H9 (cell line): Measurements from ENCODE around the gene DCHS1. TPM values are rescaled to one million over a fixed set of nuclear protein-coding genes. Genes with fewer than 3 reads are reported as not detected.

ENCODE experiments used
- DNase-seq: peaks from one replicate; pipeline ENCODE4 v3.0.0-alpha.2; 2017
- H2AFZ ChIP-seq: one replicate; pipeline ENCODE4 v1.6.1; 2013; ENCODE audit warnings: mild to moderate bottlenecking, low read length, control low read depth, moderate library complexity
- H2AK5ac ChIP-seq: 2 replicates; pipeline ENCODE4 v1.6.1; 2013; ENCODE audit warnings: low read length, control low read depth, mixed read lengths; ENCODE audit not compliant: insufficient read length
- H2BK120ac ChIP-seq: one replicate; pipeline ENCODE4 v1.6.1; 2013; ENCODE audit warnings: low read depth, mild to moderate bottlenecking, low read length, control low read depth, inconsistent platforms; ENCODE audit not compliant: poor library complexity, severe bottlenecking
- H2BK12ac ChIP-seq: 2 replicates; pipeline ENCODE4 v1.6.1; 2013; ENCODE audit warnings: low read length, control low read depth, mixed read lengths, low read depth; ENCODE audit not compliant: insufficient read length
- H2BK15ac ChIP-seq: 2 replicates; pipeline ENCODE4 v1.6.1; 2013; ENCODE audit warnings: low read depth, low read length, control low read depth
- H2BK20ac ChIP-seq: one replicate; pipeline ENCODE4 v1.6.1; 2013; ENCODE audit warnings: low read depth, mild to moderate bottlenecking, low read length, control low read depth, inconsistent platforms; ENCODE audit not compliant: poor library complexity, severe bottlenecking
- H2BK5ac ChIP-seq: 2 replicates; pipeline ENCODE4 v1.6.1; 2013; ENCODE audit warnings: low read length, control low read depth, mixed read lengths; ENCODE audit not compliant: insufficient read length
- H3K14ac ChIP-seq: 2 replicates; pipeline ENCODE4 v1.6.1; 2013; ENCODE audit warnings: low read length, control low read depth; ENCODE audit not compliant: insufficient read depth
- H3K18ac ChIP-seq: 2 replicates; pipeline ENCODE4 v1.6.1; 2013; ENCODE audit warnings: low read depth, mild to moderate bottlenecking, mixed read lengths, low read length, control low read depth; ENCODE audit not compliant: insufficient read length
- H3K23ac ChIP-seq: 2 replicates; pipeline ENCODE4 v1.6.1; 2013; ENCODE audit warnings: low read length, control low read depth, mixed read lengths, low read depth; ENCODE audit not compliant: insufficient read length
- H3K23me2 ChIP-seq: 2 replicates; pipeline ENCODE4 v1.6.1; 2013; ENCODE audit warnings: low read depth, mild to moderate bottlenecking, mixed read lengths, low read length, control low read depth; ENCODE audit not compliant: insufficient read length, poor library complexity, severe bottlenecking
- H3K27ac ChIP-seq: 2 replicates; pipeline ENCODE4 v1.5.1; 2013; ENCODE audit warnings: low read length, control low read depth, mixed read lengths, low read depth; ENCODE audit not compliant: insufficient read length
- H3K27me3 ChIP-seq: 2 replicates; pipeline ENCODE4 v1.6.1; 2013; ENCODE audit warnings: low read length, control low read depth, inconsistent platforms; ENCODE audit not compliant: insufficient read depth
- H3K4ac ChIP-seq: 2 replicates; pipeline ENCODE4 v1.6.1; 2013; ENCODE audit warnings: low read depth, mild to moderate bottlenecking, control low read depth, inconsistent platforms, low read length, moderate library complexity
- H3K4me1 ChIP-seq: 2 replicates; pipeline ENCODE4 v1.6.1; 2013; ENCODE audit warnings: low read length, control low read depth, inconsistent platforms; ENCODE audit not compliant: insufficient read depth
- H3K4me2 ChIP-seq: 2 replicates; pipeline ENCODE4 v1.6.1; 2013; ENCODE audit warnings: low read length, control low read depth, mixed read lengths; ENCODE audit not compliant: insufficient read length, insufficient read depth
- H3K56ac ChIP-seq: 2 replicates; pipeline ENCODE4 v1.6.1; 2013; ENCODE audit warnings: low read depth, mild to moderate bottlenecking, mixed read lengths, low read length, control low read depth; ENCODE audit not compliant: insufficient read length
- H3K79me1 ChIP-seq: 2 replicates; pipeline ENCODE4 v1.6.1; 2013; ENCODE audit warnings: low read depth, mild to moderate bottlenecking, moderate library complexity, low read length, control low read depth, inconsistent platforms; ENCODE audit not compliant: insufficient read depth, poor library complexity, severe bottlenecking
- H3K79me2 ChIP-seq: 2 replicates; pipeline ENCODE4 v1.6.1; 2013; ENCODE audit warnings: low read length, control low read depth, inconsistent platforms; ENCODE audit not compliant: insufficient read depth
- H3K9ac ChIP-seq: 2 replicates; pipeline ENCODE4 v1.6.1; 2013; ENCODE audit warnings: low read length, control low read depth, mixed read lengths; ENCODE audit not compliant: insufficient read length; ENCODE audit errors: extremely low read depth
- H3K9me3 ChIP-seq: one replicate; pipeline ENCODE4 v1.6.1; 2013; ENCODE audit warnings: low read depth, low read length, inconsistent platforms; ENCODE audit not compliant: control insufficient read depth
- H3T11ph ChIP-seq: one replicate; pipeline ENCODE4 v1.6.1; 2013; ENCODE audit warnings: mild to moderate bottlenecking, low read length, control low read depth, inconsistent platforms
- H4K20me1 ChIP-seq: one replicate; pipeline ENCODE4 v1.6.1; 2013; ENCODE audit not compliant: control insufficient read depth, insufficient read length, insufficient read depth
- H4K5ac ChIP-seq: 2 replicates; pipeline ENCODE4 v1.6.1; 2013; ENCODE audit warnings: low read depth, mild to moderate bottlenecking, mixed read lengths, low read length, control low read depth; ENCODE audit not compliant: insufficient read length
- H4K8ac ChIP-seq: replicated peaks from 2 replicates; pipeline ENCODE4 v1.6.1; 2013; ENCODE audit warnings: low read length, control low read depth, mixed read lengths, low read depth; ENCODE audit not compliant: insufficient read length
- H4K91ac ChIP-seq: 2 replicates; pipeline ENCODE4 v1.6.1; 2013; ENCODE audit warnings: low read depth, mild to moderate bottlenecking, moderate library complexity, mixed read lengths, low read length, control low read depth; ENCODE audit not compliant: insufficient read length
- H3K27ac Mint-ChIP-seq, 3 experiments: 2 replicates in 2 of 3; 3 replicates in 1 of 3; pipeline ENCODE4 v1.8.0; 2020 to 2021; ENCODE audit warnings: mixed read lengths in 3 of 3, mild to moderate bottlenecking in 1 of 3, moderate library complexity in 1 of 3
- H3K27me3 Mint-ChIP-seq: 2 replicates; pipeline ENCODE4 v1.8.0; 2021; ENCODE audit warnings: low read depth, mild to moderate bottlenecking, moderate library complexity, mixed read lengths
- H3K36me3 Mint-ChIP-seq, 3 experiments: 2 replicates in 2 of 3; 3 replicates in 1 of 3; pipeline ENCODE4 v1.8.0; 2020 to 2021; ENCODE audit warnings: low read depth in 3 of 3, mixed read lengths in 3 of 3; ENCODE audit not compliant: insufficient read depth in 1 of 3
- H3K4me1 Mint-ChIP-seq, 2 experiments: 2 replicates each; pipeline ENCODE4 v1.8.0; 2020; ENCODE audit warnings: mixed read lengths in 2 of 2
- H3K4me3 Mint-ChIP-seq, 2 experiments: 2 replicates in 1 of 2; 3 replicates in 1 of 2; pipeline ENCODE4 v1.8.0; 2020 to 2021; ENCODE audit warnings: mild to moderate bottlenecking in 2 of 2, mixed read lengths in 2 of 2, moderate library complexity in 1 of 2
- H3K9me3 Mint-ChIP-seq, 2 experiments: 2 replicates in 1 of 2; 3 replicates in 1 of 2; pipeline ENCODE4 v1.8.0; 2020; ENCODE audit warnings: mild to moderate bottlenecking in 2 of 2, mixed read lengths in 2 of 2, moderate library complexity in 1 of 2
- WGBS: extraction: QIAGEN DNeasy Blood & Tissue Kit; methylation state at CpG from one replicate; pipeline ENCODE4 v1.1.7; 2013; ENCODE audit warnings: missing lambda C conversion rate, low lambda C conversion rate, mixed read lengths; ENCODE audit not compliant: insufficient read length; ENCODE audit errors: extremely low coverage; 5-methylcytosine and 5-hydroxymethylcytosine counted together
- total RNA-seq: library from RNA; stranded (reverse); gene quantifications from 2 replicates; pipeline ENCODE4 v1.2.1, GENCODE V29; 2021
- TF ChIP-seq, protein P1 (sequence below): fragments of 200-600 bp; sonication (generic); conservative IDR thresholded peaks from 3 replicates; pipeline ENCODE4 v1.8.0; 2021; ENCODE audit warnings: antibody characterized with exemption, mild to moderate bottlenecking

The DCHS1 gene
- total RNA-seq, 1 experiment from 2014 or later, result 12.5 TPM

DNA sequence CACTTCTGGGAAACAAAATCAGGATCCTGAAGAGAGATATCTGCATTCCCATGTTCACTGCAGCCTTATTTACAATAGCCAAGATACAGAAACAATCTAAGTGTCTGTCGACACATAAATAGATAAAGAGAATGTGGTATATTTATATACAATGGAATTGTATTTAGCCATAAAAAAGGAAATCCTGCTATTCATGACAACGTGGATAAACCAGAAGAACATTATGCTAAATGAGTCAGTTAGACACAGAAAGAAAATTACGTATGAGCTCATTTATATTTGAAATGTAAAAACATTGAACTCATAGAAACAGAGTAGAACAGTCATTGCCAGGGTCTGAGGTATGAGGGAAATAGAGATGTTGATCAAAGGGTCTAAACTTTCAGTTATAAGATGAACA lies 21.4 kb upstream of the DCHS1 start:
- no peak overlapping the region for H3K18ac ChIP-seq
- H2AK5ac ChIP-seq, result no peak overlapping the region
- no peak overlapping the region for H3K4me2 ChIP-seq
- H3K36me3 Mint-ChIP-seq, result peaks cover 11 to 28% (median 20%) of the 10 kb centered on the region in 3 experiments; a peak in 6 of 7 replicates
- H2BK5ac ChIP-seq, result no peak overlapping the region
- peaks cover 2% of the 10 kb centered on the region; the same call in 1 of the 2 replicates for H3K79me2 ChIP-seq
- no peaks in the 10 kb centered on the region for H3K9me3 Mint-ChIP-seq
- H3K23ac ChIP-seq, result no peak overlapping the region
- H2BK120ac ChIP-seq, result no peak overlapping the region
- no peaks in the 10 kb centered on the region for H3K27me3 ChIP-seq
- H3K23me2 ChIP-seq, result peaks cover under 1% of the 10 kb centered on the region
- H3K27ac Mint-ChIP-seq, result no peak overlapping the region
- H4K20me1 ChIP-seq, result no peaks in the 10 kb centered on the region
- no peak overlapping the region for H2BK12ac ChIP-seq
- H2AFZ ChIP-seq, result no peak overlapping the region
- no peak overlapping the region for H3K14ac ChIP-seq
- no peak for DNase-seq
- no peak overlapping the region for H4K5ac ChIP-seq
- peaks cover 2% of the 10 kb centered on the region for H3K4me1 ChIP-seq
- WGBS, result no CpG with 5 or more reads among the region's 3 CpGs
- H3K56ac ChIP-seq, result no peak overlapping the region
- no peak overlapping the region for H2BK20ac ChIP-seq
- no peak overlapping the region for H3K4ac ChIP-seq
- H3K27me3 Mint-ChIP-seq, result 0 out of 2 replicates have a peak, but pooled peaks cover 2% of the 10 kb centered on the region
- H3K4me3 Mint-ChIP-seq, result no peak overlapping the region
- H3T11ph ChIP-seq, result no peak overlapping the region
- H4K8ac ChIP-seq, result no peak overlapping the region
- H3K79me1 ChIP-seq, result peaks cover 2% of the 10 kb centered on the region
- H3K4me1 Mint-ChIP-seq, result peaks cover 8% of the 10 kb centered on the region in 2 experiments
- no peak overlapping the region for H3K9ac ChIP-seq
- no peak overlapping the region for H3K27ac ChIP-seq
- H3K9me3 ChIP-seq, result no peaks in the 10 kb centered on the region
- H4K91ac ChIP-seq, result no peak overlapping the region
- H2BK15ac ChIP-seq, result no peak overlapping the region
- TF ChIP-seq, protein P1, sequence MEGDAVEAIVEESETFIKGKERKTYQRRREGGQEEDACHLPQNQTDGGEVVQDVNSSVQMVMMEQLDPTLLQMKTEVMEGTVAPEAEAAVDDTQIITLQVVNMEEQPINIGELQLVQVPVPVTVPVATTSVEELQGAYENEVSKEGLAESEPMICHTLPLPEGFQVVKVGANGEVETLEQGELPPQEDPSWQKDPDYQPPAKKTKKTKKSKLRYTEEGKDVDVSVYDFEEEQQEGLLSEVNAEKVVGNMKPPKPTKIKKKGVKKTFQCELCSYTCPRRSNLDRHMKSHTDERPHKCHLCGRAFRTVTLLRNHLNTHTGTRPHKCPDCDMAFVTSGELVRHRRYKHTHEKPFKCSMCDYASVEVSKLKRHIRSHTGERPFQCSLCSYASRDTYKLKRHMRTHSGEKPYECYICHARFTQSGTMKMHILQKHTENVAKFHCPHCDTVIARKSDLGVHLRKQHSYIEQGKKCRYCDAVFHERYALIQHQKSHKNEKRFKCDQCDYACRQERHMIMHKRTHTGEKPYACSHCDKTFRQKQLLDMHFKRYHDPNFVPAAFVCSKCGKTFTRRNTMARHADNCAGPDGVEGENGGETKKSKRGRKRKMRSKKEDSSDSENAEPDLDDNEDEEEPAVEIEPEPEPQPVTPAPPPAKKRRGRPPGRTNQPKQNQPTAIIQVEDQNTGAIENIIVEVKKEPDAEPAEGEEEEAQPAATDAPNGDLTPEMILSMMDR, result no peak
